GM12865 (cell line): Measurements from ENCODE around the gene NSUN6.

Experiments used
- DNase-seq: peaks from one replicate; pipeline ENCODE4 v3.0.0; 2010; ENCODE audit warnings: low read depth
- H3K4me3 ChIP-seq: 2 replicates; pipeline ENCODE4 v1.5.1; 2011; ENCODE audit warnings: mild to moderate bottlenecking, low read depth, low read length, control low read depth
- TF ChIP-seq, protein P1 (sequence below): IDR thresholded peaks from 2 replicates; pipeline ENCODE4 v1.5.1; 2011; ENCODE audit warnings: low read length, control low read depth, low read depth, inconsistent platforms; ENCODE audit not compliant: insufficient read depth; ENCODE audit errors: missing control alignments

Gene NSUN6

DNA sequence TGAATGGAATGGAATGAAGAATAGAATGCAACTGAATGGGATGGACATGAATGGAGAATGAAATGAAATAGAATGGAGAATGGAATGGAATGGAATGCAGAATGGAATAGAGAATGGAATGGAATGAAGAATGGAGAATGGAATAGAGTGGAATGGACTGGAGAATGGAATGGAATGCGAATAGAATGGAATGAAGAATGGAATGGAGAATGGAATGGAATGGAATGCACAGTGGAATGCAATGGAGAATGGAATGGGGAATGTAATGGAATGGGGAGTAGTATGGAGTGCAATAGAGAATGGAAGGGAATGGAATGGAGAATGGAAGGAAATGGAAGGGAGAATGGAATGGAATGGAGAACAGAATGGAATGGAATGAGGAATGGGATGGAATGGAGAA, 93.4 kb downstream of the NSUN6 start:
- no peak overlapping the region for H3K4me3 ChIP-seq
- TF ChIP-seq, protein P1, sequence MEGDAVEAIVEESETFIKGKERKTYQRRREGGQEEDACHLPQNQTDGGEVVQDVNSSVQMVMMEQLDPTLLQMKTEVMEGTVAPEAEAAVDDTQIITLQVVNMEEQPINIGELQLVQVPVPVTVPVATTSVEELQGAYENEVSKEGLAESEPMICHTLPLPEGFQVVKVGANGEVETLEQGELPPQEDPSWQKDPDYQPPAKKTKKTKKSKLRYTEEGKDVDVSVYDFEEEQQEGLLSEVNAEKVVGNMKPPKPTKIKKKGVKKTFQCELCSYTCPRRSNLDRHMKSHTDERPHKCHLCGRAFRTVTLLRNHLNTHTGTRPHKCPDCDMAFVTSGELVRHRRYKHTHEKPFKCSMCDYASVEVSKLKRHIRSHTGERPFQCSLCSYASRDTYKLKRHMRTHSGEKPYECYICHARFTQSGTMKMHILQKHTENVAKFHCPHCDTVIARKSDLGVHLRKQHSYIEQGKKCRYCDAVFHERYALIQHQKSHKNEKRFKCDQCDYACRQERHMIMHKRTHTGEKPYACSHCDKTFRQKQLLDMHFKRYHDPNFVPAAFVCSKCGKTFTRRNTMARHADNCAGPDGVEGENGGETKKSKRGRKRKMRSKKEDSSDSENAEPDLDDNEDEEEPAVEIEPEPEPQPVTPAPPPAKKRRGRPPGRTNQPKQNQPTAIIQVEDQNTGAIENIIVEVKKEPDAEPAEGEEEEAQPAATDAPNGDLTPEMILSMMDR = no peak
- no peak for DNase-seq

DNA sequence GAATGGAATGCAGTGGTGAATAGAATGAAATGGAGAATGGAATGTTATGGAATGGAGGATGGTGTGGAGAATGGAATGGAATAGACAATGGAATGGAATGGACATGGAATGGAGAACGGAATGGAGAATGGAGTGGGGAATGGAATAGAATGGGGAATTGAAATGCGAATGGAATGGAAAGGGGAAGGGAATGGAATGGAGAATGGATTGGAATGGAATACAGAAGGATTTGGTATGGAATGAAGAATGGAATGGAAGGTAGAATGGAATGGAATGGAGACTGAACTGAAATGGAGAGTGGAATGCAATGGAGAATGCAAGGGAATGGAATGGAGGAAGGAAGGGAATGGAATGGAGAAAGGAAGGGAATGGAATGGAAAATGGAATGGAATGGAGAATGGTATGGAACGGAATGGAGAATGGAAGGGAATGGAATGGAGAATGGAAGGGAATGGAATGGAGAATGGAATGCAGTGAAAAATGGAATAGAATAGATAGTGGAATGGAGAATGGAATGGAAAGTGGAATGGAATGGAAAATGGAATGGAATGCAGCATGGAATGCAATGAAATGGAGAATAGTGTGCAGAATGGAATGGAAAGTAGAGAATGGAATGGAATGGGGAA, 94.8 kb downstream of the NSUN6 start:
- TF ChIP-seq, protein P1 = no peak
- DNase-seq = no peak
- no peak overlapping the region for H3K4me3 ChIP-seq

DNA sequence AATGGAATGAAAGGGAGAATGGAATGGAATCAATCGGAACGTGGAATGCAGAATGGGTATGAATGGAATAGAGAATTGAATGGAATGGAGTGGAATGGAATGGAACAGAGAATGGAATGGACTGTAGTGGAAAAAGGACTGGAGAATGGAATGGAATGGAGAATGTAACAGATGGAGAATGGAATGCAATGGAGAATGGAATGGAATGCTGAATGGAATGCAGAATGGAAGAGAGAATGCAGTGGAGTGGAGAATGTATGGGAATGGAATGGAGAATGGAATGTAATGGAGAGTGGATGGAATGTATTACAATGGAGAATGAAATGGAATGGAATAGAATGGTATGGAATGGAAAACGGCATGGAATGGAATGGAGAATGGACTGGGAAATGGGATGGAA, 96.9 kb downstream of the NSUN6 start:
- no peak for DNase-seq

DNA sequence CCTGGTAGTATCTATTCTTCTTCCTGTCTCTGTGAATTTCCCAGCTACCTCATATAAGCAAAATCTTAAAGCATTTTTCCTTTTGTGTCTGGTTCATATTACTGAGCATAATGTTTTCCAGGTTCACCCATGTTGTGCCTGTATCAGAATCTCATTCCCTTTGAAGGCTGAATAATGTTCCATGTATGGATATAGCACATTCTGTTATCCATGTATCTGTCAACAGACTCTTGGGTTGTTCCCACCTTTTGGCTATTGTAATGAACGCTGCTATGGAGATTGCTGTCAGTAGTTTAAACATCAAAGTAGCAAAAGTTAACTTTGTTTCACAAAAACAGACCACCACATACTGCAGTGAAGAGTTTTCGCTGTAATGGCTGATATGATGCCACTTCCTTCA, 99.9 kb downstream of the NSUN6 start:
- TF ChIP-seq, protein P1 = no peak
- no peak for DNase-seq

More for the DNA sequence above, 96.9 kb downstream of the NSUN6 start:
- H3K4me3 ChIP-seq = no peak overlapping the region
- TF ChIP-seq, protein P1 = no peak

DNA sequence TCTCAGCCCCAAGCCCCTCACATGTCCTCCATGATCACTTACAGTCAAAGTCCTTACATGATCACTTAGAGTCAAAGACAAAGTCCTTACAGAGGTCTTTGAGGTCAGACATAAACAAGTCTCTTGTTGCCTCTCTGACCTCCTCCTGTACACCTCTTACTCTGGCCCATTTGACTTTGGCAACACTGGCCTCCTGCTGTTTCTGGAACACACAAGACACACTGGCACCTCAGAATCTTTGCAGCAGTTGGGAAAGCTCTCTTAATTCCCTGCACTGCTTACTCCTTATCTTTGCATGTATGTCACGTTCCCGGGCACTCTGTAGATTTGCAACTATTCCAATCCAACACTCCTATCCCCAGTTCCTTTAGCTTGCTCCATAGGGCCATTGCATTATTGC, 102.3 kb downstream of the NSUN6 start:
- no peak overlapping the region for H3K4me3 ChIP-seq
- TF ChIP-seq, protein P1 = no peak
- no peak for DNase-seq

More for the DNA sequence above, 99.9 kb downstream of the NSUN6 start:
- no peak overlapping the region for H3K4me3 ChIP-seq

DNA sequence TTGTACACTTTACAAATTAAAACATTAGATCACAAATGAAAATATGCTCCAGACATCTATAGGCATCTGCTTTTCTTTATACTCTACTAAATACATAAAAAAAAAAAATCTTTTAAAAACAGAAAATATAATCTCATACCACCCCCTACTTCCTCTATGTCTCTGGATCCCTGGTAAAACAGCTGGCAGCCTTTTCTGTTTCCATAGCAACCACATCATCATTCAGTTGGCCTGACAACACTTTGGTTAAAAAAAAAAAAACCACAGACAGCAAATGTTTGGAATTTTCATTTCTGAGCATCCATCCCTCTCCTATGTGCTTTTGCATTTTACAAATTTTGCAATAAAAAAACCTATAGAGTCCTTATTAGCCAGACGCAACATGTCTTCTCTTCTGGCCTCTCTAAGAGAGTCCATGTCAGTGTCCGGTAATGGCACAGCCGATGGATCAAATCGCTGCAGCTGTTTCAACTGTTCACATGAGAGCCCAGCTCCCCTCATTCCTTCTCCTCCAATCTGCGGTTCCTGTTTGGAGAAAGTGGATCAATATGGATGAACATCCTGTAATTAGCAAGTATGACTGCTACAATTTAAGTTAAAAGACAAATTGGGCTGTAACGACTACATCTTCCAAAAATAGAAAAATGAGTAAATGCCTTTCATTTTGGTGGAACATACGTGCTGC, 105.6 kb downstream of the NSUN6 start:
- TF ChIP-seq, protein P1 = no peak
- DNase-seq = no peak
- H3K4me3 ChIP-seq = no peak overlapping the region

DNA sequence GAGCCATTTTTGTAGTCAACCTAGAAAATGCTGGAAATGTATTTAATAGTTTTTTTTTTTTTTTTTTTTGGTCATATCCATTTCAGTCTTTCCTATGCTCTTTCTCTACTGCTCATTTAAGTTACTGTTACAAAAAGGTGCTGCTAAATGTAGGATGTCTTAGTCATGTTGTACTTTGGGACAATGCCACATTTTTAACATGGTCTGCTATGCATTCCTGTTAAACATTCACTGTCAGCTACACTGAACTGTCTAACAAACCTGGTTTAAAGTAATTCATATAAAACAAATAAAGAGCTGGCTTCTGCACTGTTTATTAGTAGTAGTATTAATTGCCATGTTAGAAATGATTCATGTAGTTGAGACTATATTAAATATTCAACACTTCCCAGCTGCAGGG, 108.6 kb downstream of the NSUN6 start:
- DNase-seq = no peak
- H3K4me3 ChIP-seq = no peak overlapping the region
- TF ChIP-seq, protein P1 = no peak
